Measurements from ENCODE around the gene WASF2.

Gene WASF2

DNA sequence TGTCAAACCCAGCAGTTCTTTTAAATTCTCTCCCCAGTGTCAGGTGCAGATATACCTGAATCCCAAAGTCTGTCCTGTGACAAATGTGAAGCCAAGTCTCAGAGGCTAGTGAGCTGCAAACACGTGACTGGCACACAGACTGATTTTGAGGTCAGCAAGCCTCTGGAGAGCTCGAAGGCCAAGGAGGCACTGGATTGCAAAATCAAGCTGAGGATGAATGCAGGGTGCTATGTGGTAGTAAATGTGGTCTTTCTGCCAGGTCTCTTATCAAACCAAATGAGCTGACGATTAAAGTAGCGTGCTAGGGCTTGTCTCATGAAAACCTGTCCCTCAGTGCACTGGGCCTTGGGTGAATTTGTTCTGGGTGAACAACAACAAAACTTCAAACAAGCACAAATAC is 77.0 kb downstream of the WASF2 start:
- H3K36me3 ChIP-seq (ENCODE audit: control insufficient read depth in 1 of 2, insufficient read depth in 2 of 2, low read depth in 1 of 2, low read length in 2 of 2) = peaks cover 44 to 95% of the 10 kb centered on the region in 2 experiments
- H2BK5ac ChIP-seq (ENCODE audit: low read depth, low read length, poor library complexity, severe bottlenecking) = no peak overlapping the region
- no peak overlapping the region for H4K8ac ChIP-seq (ENCODE audit: low read length)
- H3K9me3 ChIP-seq (ENCODE audit: control insufficient read depth, low read length) = no peaks in the 10 kb centered on the region
- H3K27ac ChIP-seq (ENCODE audit: low read length, poor library complexity, severe bottlenecking) = no peak overlapping the region
- H3K79me1 ChIP-seq (replicated peaks; ENCODE audit: low read length, poor library complexity, severe bottlenecking) = peaks cover 39% of the 10 kb centered on the region
- no peak overlapping the region for H2AFZ ChIP-seq (ENCODE audit: low read depth, low read length)
- H2BK120ac ChIP-seq (ENCODE audit: low read depth, low read length) = no peak overlapping the region
- H3K23ac ChIP-seq (ENCODE audit: low read length in 2 of 2) = no peak overlapping the region
- no peak for DNase-seq
- H3K4ac ChIP-seq (ENCODE audit: low read depth in 1 of 2, low read length in 2 of 2) = no peak overlapping the region
- WGBS = 98% methylated on average over 4 of the region's 4 CpGs
- no peak overlapping the region for H3K14ac ChIP-seq (ENCODE audit: low read length in 2 of 2)
- H4K91ac ChIP-seq (ENCODE audit: low read length) = no peak overlapping the region
- H3K9ac ChIP-seq (ENCODE audit: low read length) = no peak overlapping the region
- no peak overlapping the region for H3K4me3 ChIP-seq (ENCODE audit: insufficient read depth in 1 of 2, low read depth in 1 of 2, low read length in 2 of 2)
- H2AK5ac ChIP-seq (ENCODE audit: low read length, severe bottlenecking) = no peak overlapping the region
- H3K4me2 ChIP-seq (ENCODE audit: low read length, poor library complexity, severe bottlenecking) = no peak overlapping the region
- H3K4me1 ChIP-seq (ENCODE audit: control insufficient read depth, insufficient read depth, low read depth, low read length) = peaks cover 2% of the 10 kb centered on the region
- H2BK12ac ChIP-seq (ENCODE audit: low read length in 2 of 2) = no peak overlapping the region
- no peak overlapping the region for H2BK15ac ChIP-seq (ENCODE audit: low read depth, poor library complexity, severe bottlenecking)
- H3K18ac ChIP-seq (ENCODE audit: low read depth in 1 of 2, low read length in 2 of 2) = no peak overlapping the region
- H3K27me3 ChIP-seq (ENCODE audit: control insufficient read depth in 1 of 2, insufficient read depth in 1 of 2, low read length in 2 of 2) = no peaks in the 10 kb centered on the region

DNA sequence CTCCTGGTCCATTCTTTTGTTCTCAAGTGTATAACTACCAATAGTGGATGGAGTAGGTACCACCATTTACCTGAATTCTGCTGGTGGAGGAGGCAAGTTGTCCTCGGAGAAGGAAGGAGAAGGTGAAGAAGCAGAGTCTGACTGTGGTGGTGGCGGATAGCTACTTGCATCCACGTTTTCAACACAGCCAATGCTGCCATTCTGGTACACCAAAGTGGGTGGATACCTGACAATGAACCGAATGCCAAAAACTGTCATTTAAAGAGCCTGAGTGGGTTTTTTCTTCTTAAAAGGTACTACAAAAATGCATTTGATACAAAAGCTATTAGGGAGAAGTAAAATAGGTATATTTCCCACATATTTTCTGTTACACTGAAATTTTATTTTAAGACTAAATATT is 77.5 kb downstream of the WASF2 start:
- no peaks in the 10 kb centered on the region for H3K27me3 ChIP-seq (ENCODE audit: control insufficient read depth in 1 of 2, insufficient read depth in 1 of 2, low read length in 2 of 2)
- no peak overlapping the region for H4K8ac ChIP-seq (ENCODE audit: low read length)
- H3K4me2 ChIP-seq (ENCODE audit: low read length, poor library complexity, severe bottlenecking) = no peak overlapping the region
- no peak overlapping the region for H3K4ac ChIP-seq (ENCODE audit: low read depth in 1 of 2, low read length in 2 of 2)
- H2AK5ac ChIP-seq (ENCODE audit: low read length, severe bottlenecking) = no peak overlapping the region
- H2BK5ac ChIP-seq (ENCODE audit: low read depth, low read length, poor library complexity, severe bottlenecking) = no peak overlapping the region
- WGBS = 100% methylated on average over 4 of the region's 4 CpGs
- DNase-seq = no peak
- H3K23ac ChIP-seq (ENCODE audit: low read length in 2 of 2) = no peak overlapping the region
- no peak overlapping the region for H3K27ac ChIP-seq (ENCODE audit: low read length, poor library complexity, severe bottlenecking)
- no peak overlapping the region for H2BK12ac ChIP-seq (ENCODE audit: low read length in 2 of 2)
- H4K91ac ChIP-seq (ENCODE audit: low read length) = no peak overlapping the region
- no peak overlapping the region for H3K4me3 ChIP-seq (ENCODE audit: insufficient read depth in 1 of 2, low read depth in 1 of 2, low read length in 2 of 2)
- no peak overlapping the region for H2AFZ ChIP-seq (ENCODE audit: low read depth, low read length)
- no peak overlapping the region for H3K18ac ChIP-seq (ENCODE audit: low read depth in 1 of 2, low read length in 2 of 2)
- H2BK120ac ChIP-seq (ENCODE audit: low read depth, low read length) = no peak overlapping the region
- H3K4me1 ChIP-seq (ENCODE audit: control insufficient read depth, insufficient read depth, low read depth, low read length) = no peaks in the 10 kb centered on the region
- no peaks in the 10 kb centered on the region for H3K9me3 ChIP-seq (ENCODE audit: control insufficient read depth, low read length)
- H3K79me1 ChIP-seq (replicated peaks; ENCODE audit: low read length, poor library complexity, severe bottlenecking) = peaks cover 42% of the 10 kb centered on the region
- H3K9ac ChIP-seq (ENCODE audit: low read length) = no peak overlapping the region
- H3K36me3 ChIP-seq (ENCODE audit: control insufficient read depth in 1 of 2, insufficient read depth in 2 of 2, low read depth in 1 of 2, low read length in 2 of 2) = peaks cover 48 to 95% of the 10 kb centered on the region in 2 experiments
- no peak overlapping the region for H3K14ac ChIP-seq (ENCODE audit: low read length in 2 of 2)
- no peak overlapping the region for H2BK15ac ChIP-seq (ENCODE audit: low read depth, poor library complexity, severe bottlenecking)

DNA sequence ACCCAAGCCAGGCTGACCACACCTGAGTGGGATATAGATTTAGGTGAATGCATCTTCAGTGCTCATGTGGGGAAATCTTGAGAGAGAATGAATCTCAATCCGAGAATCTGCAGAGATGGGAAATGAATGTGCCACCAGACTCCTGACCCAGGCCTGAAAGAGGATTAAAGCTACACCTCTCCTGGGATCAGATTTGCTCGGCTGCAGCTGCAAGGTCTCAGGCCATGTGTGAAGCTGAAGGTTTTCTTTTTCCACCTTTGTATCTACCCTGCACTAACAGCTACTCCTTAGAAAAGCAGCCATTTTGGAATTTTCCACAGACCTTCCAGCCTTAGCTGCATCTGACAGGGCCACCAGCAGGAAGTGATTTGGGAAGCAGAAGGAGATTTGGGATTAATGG is 79.3 kb downstream of the WASF2 start:
- Histone ChIP-seq H3K27me3 (ENCODE audit: control insufficient read depth in 1 of 2, insufficient read depth in 1 of 2, low read length in 2 of 2) (no peaks in the 10 kb centered on the region), H2BK12ac (ENCODE audit: low read length in 2 of 2) (no peak overlapping the region), H3K9me3 (ENCODE audit: control insufficient read depth, low read length) (no peaks in the 10 kb centered on the region), H3K4me2 (ENCODE audit: low read length, poor library complexity, severe bottlenecking) (no peak overlapping the region), H3K4ac (ENCODE audit: low read depth in 1 of 2, low read length in 2 of 2) (no peak overlapping the region), H3K27ac (ENCODE audit: low read length, poor library complexity, severe bottlenecking) (no peak overlapping the region), H3K36me3 (ENCODE audit: control insufficient read depth in 1 of 2, insufficient read depth in 2 of 2, low read depth in 1 of 2, low read length in 2 of 2) (peaks cover 58 to 92% of the 10 kb centered on the region in 2 experiments), H2BK5ac (ENCODE audit: low read depth, low read length, poor library complexity, severe bottlenecking) (no peak overlapping the region), H3K79me1 (replicated peaks; ENCODE audit: low read length, poor library complexity, severe bottlenecking) (peaks cover 37% of the 10 kb centered on the region), H4K8ac (ENCODE audit: low read length) (no peak overlapping the region), H3K4me3 (ENCODE audit: insufficient read depth in 1 of 2, low read depth in 1 of 2, low read length in 2 of 2) (no peak overlapping the region), H3K18ac (ENCODE audit: low read depth in 1 of 2, low read length in 2 of 2) (no peak overlapping the region), H3K14ac (ENCODE audit: low read length in 2 of 2) (no peak overlapping the region), H2BK15ac (ENCODE audit: low read depth, poor library complexity, severe bottlenecking) (no peak overlapping the region), H2AFZ (ENCODE audit: low read depth, low read length) (no peak overlapping the region), H2AK5ac (ENCODE audit: low read length, severe bottlenecking) (no peak overlapping the region), H3K23ac (ENCODE audit: low read length in 2 of 2) (no peak overlapping the region), H2BK120ac (ENCODE audit: low read depth, low read length) (no peak overlapping the region), H3K4me1 (ENCODE audit: control insufficient read depth, insufficient read depth, low read depth, low read length) (peaks cover 6% of the 10 kb centered on the region), H4K91ac (ENCODE audit: low read length) (no peak overlapping the region), H3K9ac (ENCODE audit: low read length) (no peak overlapping the region)
- 100% methylated on average over 2 of the region's 2 CpGs for WGBS
- DNase-seq = no peak

DNA sequence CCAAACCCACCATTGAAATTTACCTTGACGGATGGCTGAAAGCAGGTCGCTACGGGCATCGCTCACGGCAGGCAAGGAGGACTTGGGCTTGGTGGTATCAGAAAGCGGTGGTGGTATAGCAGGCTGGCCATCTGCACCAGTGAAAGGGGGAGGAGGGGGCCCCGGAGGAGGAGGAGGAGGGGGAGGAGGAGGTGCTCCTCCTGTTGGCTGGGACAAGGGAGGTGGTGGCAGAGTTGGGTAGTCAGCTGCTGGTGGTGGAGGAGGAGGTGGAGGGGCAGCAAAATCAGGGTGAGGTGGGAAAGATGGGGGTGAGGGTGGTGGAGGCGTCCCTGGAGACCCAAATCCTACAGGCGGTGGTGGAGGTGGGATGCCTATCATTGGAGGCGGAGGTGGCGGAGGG is 80.3 kb downstream of the WASF2 start:
- Histone ChIP-seq H3K18ac (ENCODE audit: low read depth in 1 of 2, low read length in 2 of 2) (no peak overlapping the region), H2BK15ac (ENCODE audit: low read depth, poor library complexity, severe bottlenecking) (no peak overlapping the region), H3K4me1 (ENCODE audit: control insufficient read depth, insufficient read depth, low read depth, low read length) (peaks cover 12% of the 10 kb centered on the region), H2BK120ac (ENCODE audit: low read depth, low read length) (no peak overlapping the region), H3K4me2 (ENCODE audit: low read length, poor library complexity, severe bottlenecking) (no peak overlapping the region), H3K9ac (ENCODE audit: low read length) (no peak overlapping the region), H4K91ac (ENCODE audit: low read length) (no peak overlapping the region), H3K79me1 (replicated peaks; ENCODE audit: low read length, poor library complexity, severe bottlenecking) (peaks cover 32% of the 10 kb centered on the region), H3K36me3 (ENCODE audit: control insufficient read depth in 1 of 2, insufficient read depth in 2 of 2, low read depth in 1 of 2, low read length in 2 of 2) (peaks cover 54 to 83% of the 10 kb centered on the region in 2 experiments), H2AFZ (ENCODE audit: low read depth, low read length) (no peak overlapping the region), H3K4ac (ENCODE audit: low read depth in 1 of 2, low read length in 2 of 2) (no peak overlapping the region), H3K23ac (ENCODE audit: low read length in 2 of 2) (no peak overlapping the region), H2BK5ac (ENCODE audit: low read depth, low read length, poor library complexity, severe bottlenecking) (no peak overlapping the region), H3K27ac (ENCODE audit: low read length, poor library complexity, severe bottlenecking) (no peak overlapping the region), H2AK5ac (ENCODE audit: low read length, severe bottlenecking) (no peak overlapping the region), H3K14ac (ENCODE audit: low read length in 2 of 2) (no peak overlapping the region), H4K8ac (ENCODE audit: low read length) (no peak overlapping the region), H3K4me3 (ENCODE audit: insufficient read depth in 1 of 2, low read depth in 1 of 2, low read length in 2 of 2) (no peak overlapping the region), H3K9me3 (ENCODE audit: control insufficient read depth, low read length) (no peaks in the 10 kb centered on the region), H3K27me3 (ENCODE audit: control insufficient read depth in 1 of 2, insufficient read depth in 1 of 2, low read length in 2 of 2) (no peaks in the 10 kb centered on the region), H2BK12ac (ENCODE audit: low read length in 2 of 2) (no peak overlapping the region)
- no peak for DNase-seq
- WGBS = 94% methylated on average over 10 of the region's 11 CpGs

All from mesenchymal stem cell (in vitro differentiated cells and primary cell).